HPDE6-E6E7 (cell line): ENCODE data around the gene ITPA.

Experiments
- DNase-seq: peaks from one replicate; pipeline ENCODE4 v3.0.0; 2011; ENCODE audit warnings: missing footprints; ENCODE audit errors: extremely low spot score

ITPA gene

GRCh38 chr20:3244613-3245012, 35.3 kb downstream of the ITPA start:
- no peak for DNase-seq

DNA sequence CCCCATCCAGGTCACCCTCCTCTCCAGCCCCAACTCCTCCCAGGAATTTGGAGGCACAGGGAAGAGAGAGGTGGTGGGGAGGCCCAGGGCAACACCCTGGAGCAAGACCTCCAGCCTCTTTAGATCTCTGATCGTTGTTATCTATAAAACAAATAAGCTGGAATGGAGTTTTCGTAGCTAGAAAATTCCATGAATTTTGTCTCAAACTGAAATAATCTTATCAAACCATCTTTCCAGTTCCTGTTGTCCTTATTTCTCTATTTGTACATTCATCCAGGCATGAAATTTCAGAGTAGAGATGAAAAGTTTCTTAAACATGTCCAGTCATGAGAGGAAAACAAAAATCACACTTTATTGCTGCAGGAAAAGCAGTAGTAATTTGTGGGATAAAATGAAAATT, 35.9 kb downstream of the ITPA start:
- no peak for DNase-seq

DNA sequence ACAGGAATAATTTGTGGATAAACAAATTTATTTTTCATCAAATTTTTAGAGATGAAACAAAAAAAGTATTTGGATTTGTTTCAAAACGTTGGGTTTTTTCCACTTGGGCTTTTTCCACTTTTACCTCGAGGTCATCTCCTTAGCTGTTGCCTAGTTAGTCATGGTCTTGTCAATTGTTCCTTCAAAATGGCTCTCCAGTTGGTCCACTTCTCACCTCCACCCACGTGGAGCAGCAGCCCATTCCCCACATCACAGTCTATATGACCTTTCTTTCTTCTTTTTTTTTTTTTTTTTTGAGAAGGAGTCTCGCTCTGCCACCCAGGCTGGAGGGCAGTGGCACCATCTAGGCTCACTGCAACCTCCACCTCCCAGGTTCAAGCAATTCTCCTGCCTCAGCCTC, 36.4 kb downstream of the ITPA start:
- DNase-seq: no peak

DNA sequence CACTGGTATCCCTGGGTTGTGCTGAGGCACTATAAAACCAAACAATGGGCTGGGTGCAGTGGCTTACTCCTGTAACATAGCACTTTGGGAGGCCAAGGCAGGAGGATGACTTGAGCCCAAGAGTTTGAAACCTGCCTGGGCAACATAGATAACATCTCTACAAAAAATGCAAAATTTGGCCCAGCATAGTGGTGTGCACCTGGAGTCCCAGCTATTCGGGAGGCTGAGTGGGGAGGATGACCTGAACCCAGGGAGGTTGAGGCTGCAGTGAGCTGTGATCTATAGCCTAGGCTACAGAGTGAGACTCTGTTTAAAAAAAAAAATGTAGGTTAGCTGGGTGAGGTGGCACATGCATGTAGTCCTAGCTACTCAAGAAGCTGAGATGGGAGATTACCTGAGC, 37.4 kb downstream of the ITPA start:
- no peak for DNase-seq

DNA sequence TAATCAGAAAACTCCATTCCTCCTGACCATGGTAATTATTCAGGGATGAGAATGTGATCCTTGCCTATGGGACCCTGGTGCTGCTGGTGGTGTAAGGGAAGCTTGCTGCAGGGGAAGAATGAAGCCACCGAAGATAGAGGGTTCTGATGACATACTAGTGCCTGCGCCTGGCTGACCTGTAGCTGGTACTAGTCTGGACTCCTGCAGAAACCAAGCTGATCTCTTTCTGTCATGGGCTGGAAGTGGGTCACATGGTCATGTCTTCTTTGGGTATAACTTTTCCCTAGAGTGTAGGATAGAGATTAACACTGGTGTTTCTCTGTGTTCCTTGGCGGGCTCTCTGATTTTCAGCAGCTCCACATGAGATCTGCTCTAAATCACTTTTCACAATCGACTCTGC, 38.3 kb downstream of the ITPA start:
- DNase-seq: no peak

- no peak for DNase-seq
Observed at GRCh38 chr20:3248167-3248992, 39.1 kb downstream of the ITPA start.

DNA sequence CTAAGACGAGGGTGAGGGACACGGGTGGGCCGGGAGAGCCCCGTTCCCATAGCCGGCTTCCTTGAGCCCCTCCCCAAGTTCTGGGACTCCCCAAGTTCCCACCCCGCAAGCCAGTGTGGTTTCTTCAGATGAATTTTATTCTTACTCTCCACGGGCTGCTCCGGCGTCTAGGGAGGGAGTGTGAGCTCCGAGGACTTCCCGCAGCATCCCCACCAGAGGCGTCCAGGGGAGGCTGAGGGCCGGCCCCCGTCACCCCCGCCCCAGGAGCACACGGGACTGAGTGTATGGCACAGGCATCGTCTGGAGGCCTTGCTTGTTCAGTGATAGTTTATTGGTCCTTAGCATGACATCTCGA, 39.7 kb downstream of the ITPA start:
- DNase-seq: no peak

DNA sequence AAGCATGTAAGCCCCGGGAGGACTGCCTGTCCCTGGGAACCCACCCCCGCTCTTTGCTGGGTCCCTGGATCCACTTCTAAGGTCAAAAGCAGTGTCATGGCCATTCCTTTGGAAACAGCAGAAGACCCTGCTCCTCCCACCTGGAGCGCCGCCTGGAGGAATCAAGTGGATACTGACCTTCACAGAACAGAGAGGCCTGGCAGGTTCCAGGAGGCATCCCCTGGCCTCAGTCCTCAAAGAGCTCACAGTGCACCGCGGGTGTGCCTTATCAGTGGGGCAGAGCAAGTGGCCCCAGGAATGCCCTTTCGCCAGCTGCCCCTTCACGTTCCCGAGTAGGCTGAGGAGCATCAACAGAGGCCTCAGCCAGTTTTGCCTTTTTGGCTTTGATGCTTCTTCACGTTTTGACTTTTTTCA, 40.8 kb downstream of the ITPA start:
- DNase-seq: no peak

DNA sequence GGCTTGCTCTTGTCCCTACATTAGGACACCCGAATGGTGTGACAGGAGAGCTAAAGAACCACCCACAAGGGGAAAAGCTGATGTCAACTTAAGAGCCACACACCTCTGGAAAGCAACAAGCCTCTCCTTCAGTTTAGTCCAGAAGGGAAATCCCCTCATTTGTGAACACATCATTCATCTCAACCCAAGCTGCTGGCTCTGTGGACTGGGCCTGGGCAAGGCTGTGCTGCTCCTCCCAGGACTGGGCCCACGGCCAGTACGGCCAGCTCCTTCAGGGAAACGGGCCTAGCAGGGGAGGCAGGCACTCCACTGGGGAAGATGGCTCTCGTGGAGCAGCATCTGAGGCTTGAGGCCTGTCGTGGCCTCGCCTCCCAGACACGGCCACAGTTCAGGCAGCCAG, 42.5 kb downstream of the ITPA start:
- no peak for DNase-seq

GRCh38 chr20:3255728-3256127, 46.4 kb downstream of the ITPA start:
- no peak for DNase-seq

- no peak for DNase-seq
Observed at GRCh38 chr20:3258429-3258828, 49.1 kb downstream of the ITPA start.

- no peak for DNase-seq
Observed at GRCh38 chr20:3262566-3262965, 53.3 kb downstream of the ITPA start.

GRCh38 chr20:3270051-3270450, 60.8 kb downstream of the ITPA start:
- no peak for DNase-seq

DNA sequence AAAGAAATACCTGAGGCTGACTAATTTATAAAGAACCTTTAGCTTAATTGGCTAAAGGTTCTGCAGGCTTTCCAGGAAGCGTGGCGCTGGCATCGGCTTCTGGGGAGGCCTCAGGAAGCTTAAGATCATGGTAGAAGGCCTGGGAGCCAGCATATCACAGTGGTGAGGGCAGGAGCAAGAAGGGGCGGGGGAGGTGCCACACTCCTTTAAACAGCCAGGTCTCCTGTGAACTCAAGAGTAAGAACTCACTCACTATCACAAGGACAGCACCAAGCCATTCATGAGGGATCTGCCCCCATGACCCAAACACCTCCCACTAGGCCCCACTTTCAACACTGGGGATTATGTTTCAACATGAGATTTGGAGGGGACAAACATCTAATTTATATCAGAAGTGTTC, 64.1 kb downstream of the ITPA start:
- DNase-seq: no peak
